ENCODE results near the gene LDLRAP1.

DNA sequence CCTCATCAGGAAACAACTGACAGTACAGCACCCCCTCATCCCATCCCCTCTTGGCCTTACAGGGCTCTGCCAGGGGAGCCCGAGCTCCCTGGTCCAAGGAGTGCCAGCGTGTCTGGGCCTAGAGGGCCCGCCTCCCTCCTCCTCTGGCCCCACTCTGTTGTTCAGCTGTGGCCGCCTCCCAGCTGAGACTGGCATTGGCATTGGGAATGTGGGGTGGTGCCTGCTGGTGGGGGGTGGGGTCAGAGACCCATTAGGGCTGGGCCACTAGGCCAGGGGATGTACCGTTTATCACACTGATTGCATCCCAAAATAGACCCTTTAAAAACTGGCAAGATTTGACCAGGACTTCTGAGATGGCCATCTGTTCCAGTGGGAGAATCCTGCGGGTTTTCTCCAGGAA is 1.4 kb downstream of the LDLRAP1 start:
- TF ChIP-seq CTCF (IDR thresholded peaks at IDR 0.05) (no peak), POLR2A (IDR thresholded peaks at IDR 0.05) (no peak), POLR2AphosphoS5 (IDR thresholded peaks at IDR 0.05) (no peak), EP300 (IDR thresholded peaks at IDR 0.05) (no peak)
